NCI-H226 (cell line): ENCODE results near the gene SLC2A4RG.
"Not testable (repeated sequence)": the region's sequence is repeated elsewhere in the genome, so short reads cannot be mapped to it uniquely, and the experiment has no call there.

Source experiments
- DNase-seq: peaks from one replicate; pipeline ENCODE4 v3.0.0-alpha.2; 2015

The SLC2A4RG gene

GRCh38 chr20:63758152-63758551, 18.6 kb downstream of the SLC2A4RG start:
- no peak for DNase-seq

GRCh38 chr20:63759377-63759901, 19.9 kb downstream of the SLC2A4RG start:
- no peak for DNase-seq

- DNase-seq: no peak
These were observed 25.7 kb downstream of the SLC2A4RG start for GRCh38 chr20:63765082-63765873.

GRCh38 chr20:63765902-63766301, 26.3 kb downstream of the SLC2A4RG start:
- no peak for DNase-seq

GRCh38 chr20:63766695-63767426, 27.3 kb downstream of the SLC2A4RG start:
- DNase-seq: no peak

- no peak for DNase-seq
These were observed 27.9 kb downstream of the SLC2A4RG start for GRCh38 chr20:63767456-63767855.

GRCh38 chr20:63767886-63768285, 28.3 kb downstream of the SLC2A4RG start:
- DNase-seq: no peak

- no peak for DNase-seq
These were observed 29.3 kb downstream of the SLC2A4RG start for GRCh38 chr20:63768591-63769515.

- no peak for DNase-seq
These were observed 30.4 kb downstream of the SLC2A4RG start for GRCh38 chr20:63769891-63770474.

- no peak for DNase-seq
These were observed 31.6 kb downstream of the SLC2A4RG start for GRCh38 chr20:63771046-63771707.

GRCh38 chr20:63772781-63773518, 33.4 kb downstream of the SLC2A4RG start:
- no peak for DNase-seq

- no peak for DNase-seq
These were observed 34.1 kb downstream of the SLC2A4RG start for GRCh38 chr20:63773571-63774241.

- no peak for DNase-seq
These were observed 34.7 kb downstream of the SLC2A4RG start for GRCh38 chr20:63774306-63774705.

- no peak for DNase-seq
These were observed 35.8 kb downstream of the SLC2A4RG start for GRCh38 chr20:63775096-63775978.

GRCh38 chr20:63776875-63777274, 37.3 kb downstream of the SLC2A4RG start:
- not testable (repeated sequence) for DNase-seq

GRCh38 chr20:63777614-63778013, 38.0 kb downstream of the SLC2A4RG start:
- DNase-seq: no peak

GRCh38 chr20:63778034-63778752, 38.6 kb downstream of the SLC2A4RG start:
- DNase-seq: no peak

- DNase-seq: no peak
These were observed 39.3 kb downstream of the SLC2A4RG start for GRCh38 chr20:63778857-63779256.

- DNase-seq: no peak
These were observed 41.6 kb downstream of the SLC2A4RG start for GRCh38 chr20:63781181-63781580.
